Coronary artery (tissue), 2 donors: ENCODE measurements around the gene PKP1.
"Not testable (repeated sequence)": the region's sequence is repeated elsewhere in the genome, so short reads cannot be mapped to it uniquely, and the experiment has no call there.

ENCODE experiments used
- DNase-seq: peaks from one replicate; pipeline ENCODE4 v3.0.0-alpha.2; 2017; ENCODE audit warnings: low spot score
- H3K27ac ChIP-seq, 2 donors: fragments of 200-600 bp; sonication (generic); one replicate each; pipeline ENCODE4 v1.5.1; 2016 to 2019
- H3K4me3 ChIP-seq: fragments of 200-600 bp; sonication (generic); 2 replicates; pipeline ENCODE4 v1.5.1; 2016; ENCODE audit warnings: mild to moderate bottlenecking, moderate library complexity
- CTCF ChIP-seq: fragments of 200-600 bp; sonication (generic); IDR thresholded peaks from one replicate; pipeline ENCODE4 v1.5.1; 2019; ENCODE audit warnings: antibody characterized with exemption

The PKP1 gene

DNA sequence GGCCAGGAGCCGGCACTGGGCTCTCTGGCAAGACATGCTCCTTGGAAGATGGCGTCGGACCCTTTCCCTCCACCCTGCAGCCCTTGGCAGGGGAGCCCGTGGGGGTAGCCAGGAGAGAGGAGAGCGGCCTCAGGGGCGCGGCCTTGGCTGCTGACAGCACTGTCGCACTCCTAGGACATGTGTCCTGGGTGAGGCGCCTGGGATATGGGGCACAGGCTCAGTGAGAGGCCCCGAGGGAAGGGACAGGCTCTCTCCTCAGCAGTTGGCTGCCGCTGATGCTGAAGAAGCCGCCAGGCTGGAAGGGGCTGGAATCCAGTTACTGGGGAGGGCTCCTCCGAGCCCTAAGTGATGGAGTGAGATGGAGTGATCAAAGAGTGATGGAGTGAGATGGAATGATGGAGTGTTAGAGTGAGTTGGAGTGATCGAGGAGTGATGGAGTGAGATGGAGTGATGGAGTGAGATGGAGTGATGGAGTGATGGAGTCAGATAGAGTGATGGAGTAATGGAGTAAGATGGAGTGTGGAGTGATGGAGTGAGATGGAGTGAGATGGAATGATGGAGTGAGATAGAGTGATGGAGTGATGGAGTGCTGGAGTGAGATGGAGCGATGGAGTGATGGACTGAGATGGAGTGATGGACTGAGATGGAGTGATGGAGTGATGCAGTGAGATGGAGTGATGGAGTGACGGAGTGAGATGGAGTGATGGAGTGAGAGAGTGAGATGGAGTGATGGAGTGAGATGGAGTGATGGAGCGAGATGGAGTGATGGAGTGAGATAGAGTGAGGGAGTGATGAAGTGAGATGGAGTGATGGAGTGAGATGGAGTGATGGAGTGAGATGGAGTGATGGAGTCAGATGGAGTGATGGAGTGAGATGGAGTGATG lies 27.6 kb upstream of the PKP1 start:
- DNase-seq, result no peak
- H3K27ac ChIP-seq, result no peak overlapping the region
- no peak for TF ChIP-seq CTCF
- no peak overlapping the region for H3K4me3 ChIP-seq

DNA sequence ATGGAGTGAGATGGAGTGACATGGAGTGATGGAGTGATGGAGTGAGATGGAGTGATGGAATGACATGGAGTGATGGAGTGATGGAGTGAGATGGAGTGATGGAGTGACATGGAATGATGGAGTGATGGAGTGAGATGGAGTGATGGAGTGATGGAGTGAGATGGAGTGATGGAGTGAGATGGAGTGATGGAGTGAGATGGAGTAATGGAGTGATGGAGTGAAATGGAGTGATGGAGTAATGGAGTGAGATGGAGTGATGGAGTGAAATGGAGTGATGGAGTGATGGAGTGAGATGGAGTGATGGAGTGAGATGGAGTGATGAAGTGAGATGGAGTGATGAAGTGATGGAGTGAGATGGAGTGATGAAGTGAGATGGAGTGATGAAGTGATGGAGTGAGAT lies 25.2 kb upstream of the PKP1 start:
- not testable (repeated sequence) for DNase-seq, H3K27ac ChIP-seq, H3K4me3 ChIP-seq

DNA sequence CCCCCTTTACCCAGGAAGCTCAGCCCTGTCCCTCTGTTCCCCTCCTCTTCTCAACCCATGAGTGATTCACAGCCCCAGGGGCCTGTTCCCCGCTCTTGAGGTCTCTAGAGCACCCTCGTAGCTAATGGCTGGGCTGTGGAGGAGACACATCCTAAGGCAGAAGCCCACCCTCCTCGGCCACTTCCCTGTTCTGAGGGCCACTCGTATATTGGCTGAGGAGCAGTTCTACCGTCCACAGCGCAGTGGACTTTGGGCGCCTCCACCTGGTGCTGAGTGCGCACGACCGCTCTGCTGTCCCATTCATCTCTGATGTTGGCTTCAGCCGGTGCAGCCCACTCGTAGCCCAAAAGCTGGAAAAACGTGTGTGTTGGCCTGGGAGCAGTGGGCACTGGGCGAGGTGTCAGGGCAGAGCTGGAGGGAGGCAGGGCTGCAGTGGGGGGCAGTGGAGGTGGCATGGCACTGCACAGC lies 24.5 kb upstream of the PKP1 start:
- Histone ChIP-seq H3K27ac (no peak overlapping the region), H3K4me3 (no peak overlapping the region)
- TF ChIP-seq CTCF, result no peak
- DNase-seq, result no peak

DNA sequence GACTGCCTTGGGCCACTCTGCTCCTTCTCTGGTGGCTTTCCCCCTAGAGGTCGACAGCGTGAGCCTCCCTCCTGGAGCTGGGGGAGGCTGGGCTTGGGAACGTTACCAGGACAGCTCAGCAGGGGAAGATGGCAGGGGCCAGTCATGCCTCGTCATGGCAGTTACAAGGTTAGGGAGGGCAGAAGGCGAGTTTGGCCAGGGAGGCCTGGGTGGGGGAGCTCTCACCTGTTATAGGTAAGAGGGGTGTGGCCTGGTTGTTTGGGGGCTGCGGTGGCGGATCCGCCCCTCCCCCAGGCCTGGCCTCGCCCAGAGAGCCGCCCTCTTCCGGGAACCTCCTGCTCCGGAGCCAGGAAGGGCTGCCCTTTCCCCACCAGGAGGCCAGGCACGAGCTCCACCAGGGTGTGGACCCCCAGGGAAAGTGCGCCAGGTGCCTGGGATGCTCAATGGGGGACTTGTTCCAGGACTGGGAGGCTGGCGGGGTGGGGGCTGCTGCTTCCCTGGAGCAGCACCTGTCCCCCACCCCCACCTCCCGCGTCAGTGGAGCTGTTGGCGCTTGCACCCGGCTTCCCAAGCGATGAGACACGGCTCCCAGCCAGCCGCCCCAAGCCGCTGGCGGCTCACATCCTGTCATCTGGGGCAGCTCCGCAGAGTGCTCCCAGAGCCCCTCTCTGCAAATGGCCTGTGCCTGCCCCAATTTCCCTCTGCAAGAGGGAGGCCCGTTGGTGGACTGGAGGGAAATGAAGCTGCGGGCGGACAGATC lies 23.6 kb upstream of the PKP1 start:
- Histone ChIP-seq H3K4me3 (peak overlapping the region; percentile 25), H3K27ac (no peak overlapping the region)
- TF ChIP-seq CTCF, result no peak
- no peak for DNase-seq

DNA sequence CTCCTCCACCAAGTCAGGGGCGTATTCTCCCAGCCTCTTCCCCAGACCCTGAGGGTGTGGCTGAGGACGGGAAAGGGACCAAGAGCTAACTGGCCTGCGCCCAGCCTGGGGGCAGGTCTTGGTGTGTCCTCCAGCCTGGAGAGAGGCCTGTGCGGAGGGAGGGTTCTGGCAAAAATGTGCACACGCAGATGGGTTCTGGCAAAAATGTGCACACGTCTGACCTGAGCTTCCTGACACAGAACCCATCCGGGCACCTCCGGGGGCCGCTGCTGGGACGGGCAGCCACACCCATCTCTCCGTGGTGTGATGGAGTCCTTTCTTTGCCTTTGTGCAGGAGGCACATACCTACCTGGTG lies 23.1 kb upstream of the PKP1 start:
- no peak for TF ChIP-seq CTCF
- no peak for DNase-seq
- Histone ChIP-seq H3K4me3 (peak overlapping the region; percentile 25), H3K27ac (no peak overlapping the region)

DNA sequence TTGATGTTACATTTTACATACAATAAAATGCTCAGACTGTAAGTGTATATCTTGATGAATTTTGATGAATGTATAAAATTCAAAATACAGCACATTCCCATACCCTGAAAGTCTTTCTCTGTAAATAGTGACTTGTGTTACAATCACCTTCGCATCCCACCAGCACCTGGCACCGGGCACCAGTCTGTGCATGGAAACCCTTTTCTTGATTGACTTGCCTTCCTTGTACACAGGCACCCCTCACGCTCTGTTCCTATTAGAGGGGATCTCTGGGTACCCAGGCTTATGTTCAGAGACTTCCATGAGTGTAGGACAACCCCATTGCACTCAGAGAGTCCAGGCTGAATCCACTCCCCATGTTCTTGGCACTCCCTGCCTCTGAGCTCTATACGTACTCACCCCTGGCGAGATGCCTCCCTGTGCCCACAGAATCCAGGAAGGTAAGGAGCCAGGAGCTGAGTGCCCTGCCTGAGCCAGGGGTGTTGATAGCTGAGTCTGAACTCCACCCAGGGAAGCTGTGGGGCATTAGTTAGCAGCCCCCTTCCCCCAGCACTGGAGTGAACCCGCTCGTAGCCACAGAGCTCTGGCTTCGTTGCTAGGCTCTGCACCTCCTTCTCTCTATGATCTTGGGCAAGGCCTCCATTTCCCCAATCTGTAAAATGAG lies 22.5 kb upstream of the PKP1 start:
- DNase-seq, result no peak
- H3K4me3 ChIP-seq, result no peak overlapping the region
- no peak for TF ChIP-seq CTCF
- H3K27ac ChIP-seq, result no peak overlapping the region

GRCh38 chr1:201261771-201262547 lies 21.3 kb upstream of the PKP1 start:
- TF ChIP-seq CTCF, result no peak
- no peak overlapping the region for H3K4me3 ChIP-seq
- no peak for DNase-seq
- no peak overlapping the region for H3K27ac ChIP-seq
